ENCODE measurements around the gene RNF34. TPM values are rescaled to one million over a fixed set of nuclear protein-coding genes. Genes with fewer than 3 reads are reported as not detected.

RNF34 gene
- total and polyA plus RNA-seq, 2 donors (not counting 3 experiments of a cell fraction or from before 2014, with no cell fraction given) = 37.6 to 51.1 TPM

GRCh38 chr12:121417847-121418246, 17.9 kb downstream of the RNF34 start:
- no peaks in the 10 kb centered on the region for H3K79me2 ChIP-seq (ENCODE audit: control insufficient read depth, insufficient read depth, low read length)
- H3K9ac ChIP-seq (replicated peaks; ENCODE audit: extremely low read depth, insufficient read depth, low read length) = no peak overlapping the region
- DNase-seq (ENCODE audit: low read depth, low spot score) (no peak), FAIRE-seq (no peak)
- H3K9me3 ChIP-seq (replicated peaks; ENCODE audit: control insufficient read depth, insufficient read depth, low read length) = no peaks in the 10 kb centered on the region
- BruUV-seq (replicated peaks) = no TSS peak
- peaks cover 24 to 30% of the 10 kb centered on the region in 2 experiments for H3K36me3 ChIP-seq (ENCODE audit: control insufficient read depth in 2 of 2, extremely low read depth in 1 of 2, insufficient read depth in 2 of 2, low read length in 2 of 2)
- dilution Hi-C loops (cut with MboI; ENCODE audit: extremely low pct_ligation_motif_present, low sequenced_read_pairs) = no loop called here
- ChIA-PET POLR2A (no interaction called here), CTCF (interaction anchor here (1.1 to 2.8 kb wide), 2 partner anchors 15 to 83 kb away, joined by 3 to 11 read pairs; no protein-coding TSS in a partner anchor)
- no peaks in the 10 kb centered on the region for H3K9me1 ChIP-seq (replicated peaks; ENCODE audit: control insufficient read depth, extremely low read depth, insufficient read depth, low read length)
- no peaks in the 10 kb centered on the region for H3K4me1 ChIP-seq (ENCODE audit: control insufficient read depth, extremely low read depth, insufficient read depth, low read length)
- no peak overlapping the region for H3K27ac ChIP-seq (ENCODE audit: insufficient read depth, low read depth, low read length)
- no peak overlapping the region for H3K4me2 ChIP-seq (ENCODE audit: insufficient read depth, low read length)
- no peak overlapping the region for H3K4me3 ChIP-seq (replicated peaks in 1 of 3; ENCODE audit: insufficient read depth in 1 of 3, low read depth in 1 of 3, low read length in 3 of 3)
- no peaks in the 10 kb centered on the region for H3K27me3 ChIP-seq (ENCODE audit: control insufficient read depth in 2 of 2, insufficient read depth in 2 of 2, low read length in 2 of 2)
- intact Hi-C loops (cut with micrococcal nuclease) = no loop called here
- no peaks in the 10 kb centered on the region for H4K20me1 ChIP-seq (replicated peaks; ENCODE audit: control insufficient read depth, extremely low read depth, insufficient read depth, low read length)
- TF ChIP-seq FOS (IDR thresholded peaks at IDR 0.05; ENCODE audit: borderline replicate concordance, insufficient read depth, low read length) (no peak), JUN (IDR thresholded peaks at IDR 0.05; ENCODE audit: borderline replicate concordance, insufficient read depth, insufficient read length, low read depth) (no peak), POLR2AphosphoS5 (IDR thresholded peaks at IDR 0.05; ENCODE audit: insufficient read depth, low read depth, low read length) (no peak), MYC (IDR thresholded peaks at IDR 0.05; ENCODE audit: low read depth, low read length) (no peak), MAX (IDR thresholded peaks at IDR 0.05; ENCODE audit: insufficient read depth, insufficient read length) (no peak)
- no peak overlapping the region for H2AFZ ChIP-seq (ENCODE audit: low read depth, low read length)

GRCh38 chr12:121420109-121420508, 20.2 kb downstream of the RNF34 start:
- intact Hi-C loops (cut with micrococcal nuclease) (no loop called here), dilution Hi-C loops (cut with MboI; ENCODE audit: extremely low pct_ligation_motif_present, low sequenced_read_pairs) (no loop called here)
- no peak for FAIRE-seq
- ChIA-PET CTCF (interaction anchor here (2.1 kb wide), 1 partner anchor 12 kb away, joined by 5 read pairs; no protein-coding TSS in a partner anchor), POLR2A (no interaction called here)
- no TSS peak for BruUV-seq (replicated peaks)
- Histone ChIP-seq H3K4me1 (ENCODE audit: control insufficient read depth, extremely low read depth, insufficient read depth, low read length) (no peaks in the 10 kb centered on the region), H2AFZ (ENCODE audit: low read depth, low read length) (no peak overlapping the region), H3K9me1 (replicated peaks; ENCODE audit: control insufficient read depth, extremely low read depth, insufficient read depth, low read length) (no peaks in the 10 kb centered on the region), H3K27me3 (ENCODE audit: control insufficient read depth in 2 of 2, insufficient read depth in 2 of 2, low read length in 2 of 2) (no peaks in the 10 kb centered on the region), H3K9ac (replicated peaks; ENCODE audit: extremely low read depth, insufficient read depth, low read length) (no peak overlapping the region), H3K27ac (ENCODE audit: insufficient read depth, low read depth, low read length) (no peak overlapping the region), H3K79me2 (ENCODE audit: control insufficient read depth, insufficient read depth, low read length) (no peaks in the 10 kb centered on the region), H3K9me3 (replicated peaks; ENCODE audit: control insufficient read depth, insufficient read depth, low read length) (no peaks in the 10 kb centered on the region), H3K36me3 (ENCODE audit: control insufficient read depth in 2 of 2, extremely low read depth in 1 of 2, insufficient read depth in 2 of 2, low read length in 2 of 2) (peaks cover 35 to 40% of the 10 kb centered on the region in 2 experiments), H4K20me1 (replicated peaks; ENCODE audit: control insufficient read depth, extremely low read depth, insufficient read depth, low read length) (no peaks in the 10 kb centered on the region), H3K4me2 (ENCODE audit: insufficient read depth, low read length) (no peak overlapping the region), H3K4me3 (replicated peaks in 1 of 3; ENCODE audit: insufficient read depth in 1 of 3, low read depth in 1 of 3, low read length in 3 of 3) (no peak overlapping the region)
- no peak for DNase-seq (ENCODE audit: low read depth, low spot score)
- no peak for TF ChIP-seq MYC (IDR thresholded peaks at IDR 0.05; ENCODE audit: low read depth, low read length)
- TF ChIP-seq FOS (IDR thresholded peaks at IDR 0.05; ENCODE audit: borderline replicate concordance, insufficient read depth, low read length) = no peak
- TF ChIP-seq CTCF (IDR thresholded peaks at IDR 0.05; ENCODE audit: extremely low read depth in 1 of 2, insufficient read depth in 1 of 2, low read depth in 1 of 2, low read length in 2 of 2) = no peak
- TF ChIP-seq POLR2A (IDR thresholded peaks at IDR 0.05; ENCODE audit: low read depth, low read length) = no peak
- no peak for TF ChIP-seq MAX (IDR thresholded peaks at IDR 0.05; ENCODE audit: insufficient read depth, insufficient read length)
- TF ChIP-seq POLR2AphosphoS5 (IDR thresholded peaks at IDR 0.05; ENCODE audit: insufficient read depth, low read depth, low read length) = no peak
- no peak for TF ChIP-seq EZH2 (IDR thresholded peaks at IDR 0.05; ENCODE audit: borderline replicate concordance, low read depth, low read length, severe bottlenecking)
- TF ChIP-seq JUN (IDR thresholded peaks at IDR 0.05; ENCODE audit: borderline replicate concordance, insufficient read depth, insufficient read length, low read depth) = no peak
- no peak for TF ChIP-seq GATA2 (IDR thresholded peaks at IDR 0.05; ENCODE audit: insufficient read depth, insufficient read length, low read depth, low read length)

Measured in endothelial cell of umbilical vein (primary cell).